HG03354 (cell line): ENCODE results near the gene ANKH.

Experiments used
- ATAC-seq: cut with Tn5 transposase; IDR thresholded peaks from one replicate; pipeline ENCODE4 v1.9.1; 2021; ENCODE audit warnings: mild to moderate bottlenecking; ENCODE audit not compliant: unreplicated experiment, poor library complexity, severe bottlenecking

Gene ANKH

DNA sequence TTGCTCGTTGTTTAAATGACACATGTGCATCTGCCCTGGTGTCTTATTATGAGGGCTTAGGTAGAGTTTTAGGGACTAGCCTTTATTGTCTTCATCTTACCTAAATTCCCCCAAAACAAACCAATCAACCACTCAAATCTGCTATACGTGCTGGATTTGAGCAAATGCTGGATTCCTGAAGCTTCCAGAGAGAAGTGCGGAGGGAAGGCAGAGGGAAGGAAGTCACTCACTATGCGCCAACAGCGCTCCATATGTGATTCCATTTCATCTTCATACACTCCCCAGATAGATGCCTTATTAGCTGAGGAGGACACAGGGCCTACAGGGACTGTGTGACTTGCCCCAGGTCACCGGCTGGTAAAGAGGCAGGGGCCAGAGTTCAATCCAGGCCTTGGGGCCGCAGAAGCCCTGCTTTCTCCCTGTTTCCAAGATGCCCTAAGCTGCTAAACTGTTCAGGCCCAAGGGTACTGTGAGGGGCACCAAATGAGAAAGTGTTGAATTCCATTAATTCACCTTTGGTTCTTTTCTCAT, 143.6 kb downstream of the ANKH start:
- ATAC-seq = no peak

GRCh38 chr5:14727428-14727865, 144.1 kb downstream of the ANKH start:
- ATAC-seq = peak; percentile 72

GRCh38 chr5:14726066-14726838, 145.3 kb downstream of the ANKH start:
- no peak for ATAC-seq

GRCh38 chr5:14724633-14725032, 146.9 kb downstream of the ANKH start:
- ATAC-seq = no peak

DNA sequence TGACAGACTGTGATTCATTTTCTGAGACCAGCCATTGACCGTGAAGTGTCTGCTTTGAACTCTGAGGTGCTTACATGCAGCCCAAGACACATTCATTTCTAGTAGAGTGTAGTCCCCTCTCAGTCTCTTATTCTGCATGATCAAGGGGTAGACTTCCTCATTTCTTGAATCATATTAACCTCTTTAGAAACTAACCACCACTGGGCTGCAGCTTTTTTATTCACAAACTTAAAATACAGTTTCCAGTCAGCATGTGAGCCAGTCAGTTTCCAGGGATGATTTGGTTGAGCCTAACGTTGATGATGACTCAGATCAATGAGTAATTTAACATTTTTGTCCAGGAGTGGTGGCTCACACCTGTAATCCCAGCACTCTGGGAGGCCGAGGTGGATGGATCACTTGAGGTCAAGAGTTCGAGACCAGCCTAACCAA, 147.9 kb downstream of the ANKH start:
- peak; percentile 39 for ATAC-seq

DNA sequence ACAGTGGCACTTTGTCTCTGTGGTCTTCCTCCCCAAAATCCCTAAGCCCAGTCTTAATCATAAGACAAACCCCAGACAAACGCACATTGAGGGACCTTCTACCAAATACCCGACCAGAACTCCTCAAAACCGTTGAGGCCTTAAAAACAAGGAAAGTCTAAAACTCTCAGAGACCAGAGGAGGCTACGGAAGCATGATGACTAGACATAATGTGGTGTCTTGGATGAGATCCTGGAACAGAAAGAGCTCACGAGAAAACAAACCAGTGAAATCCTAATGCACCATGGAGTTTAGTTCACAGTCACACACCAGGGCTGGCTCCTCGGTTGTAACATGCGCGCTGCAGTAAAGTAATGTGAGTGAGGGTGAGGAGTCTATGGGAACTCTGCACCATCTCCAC, 148.7 kb downstream of the ANKH start:
- no peak for ATAC-seq

GRCh38 chr5:14721990-14722656, 149.5 kb downstream of the ANKH start:
- no peak for ATAC-seq

DNA sequence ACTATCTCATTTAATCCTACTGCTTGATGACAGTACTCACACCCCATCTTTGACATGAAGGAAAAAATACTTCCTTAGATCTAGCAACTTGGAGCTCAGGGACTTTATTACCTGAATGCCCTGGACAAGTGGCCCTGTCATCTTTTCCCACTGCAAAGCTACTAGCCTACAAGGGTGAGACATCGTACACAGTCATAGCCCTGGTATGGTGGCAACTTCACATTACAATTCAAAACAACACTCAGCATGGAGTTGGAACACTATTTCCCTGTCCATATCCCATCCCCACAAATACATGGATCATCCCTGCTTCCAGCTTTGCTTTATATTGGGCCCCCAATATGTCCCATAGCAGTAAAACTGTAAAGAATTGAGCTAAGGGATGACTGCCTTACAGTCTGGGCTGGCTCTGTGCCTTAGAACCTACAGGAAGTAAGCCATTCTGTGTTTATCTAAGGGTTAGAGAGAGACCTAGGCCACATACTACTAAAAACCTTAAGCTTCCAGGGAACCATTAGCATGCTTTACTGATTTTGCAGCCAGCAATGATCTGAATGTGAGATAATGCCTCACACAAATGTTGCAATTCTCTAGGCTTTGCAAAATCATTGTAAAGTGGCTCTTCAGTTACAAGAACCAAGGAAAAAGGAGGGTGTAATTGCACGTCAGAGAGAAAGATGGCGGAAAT, 151.2 kb downstream of the ANKH start:
- ATAC-seq = no peak

DNA sequence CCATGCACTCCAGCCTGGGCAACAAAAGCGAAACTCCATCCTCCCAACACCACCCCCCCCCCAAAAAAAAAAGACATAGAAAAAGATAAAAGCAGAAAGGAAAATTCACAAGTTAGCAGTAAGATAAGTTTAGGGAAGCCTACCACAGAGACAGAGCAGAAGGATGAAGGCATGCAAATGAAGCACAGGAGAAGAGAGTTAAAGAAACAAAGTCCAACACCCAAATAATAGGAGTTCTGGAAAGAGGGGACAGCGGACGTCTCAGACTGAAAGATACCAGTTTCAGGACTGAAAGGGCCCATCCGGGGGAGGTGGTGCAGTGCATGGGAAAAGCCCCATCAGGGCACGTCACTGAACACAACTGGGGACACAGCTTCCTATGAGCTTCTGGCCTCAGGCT, 152.8 kb downstream of the ANKH start:
- no peak for ATAC-seq

- no peak for ATAC-seq
Observed at GRCh38 chr5:14716755-14717752, 154.5 kb downstream of the ANKH start.

DNA sequence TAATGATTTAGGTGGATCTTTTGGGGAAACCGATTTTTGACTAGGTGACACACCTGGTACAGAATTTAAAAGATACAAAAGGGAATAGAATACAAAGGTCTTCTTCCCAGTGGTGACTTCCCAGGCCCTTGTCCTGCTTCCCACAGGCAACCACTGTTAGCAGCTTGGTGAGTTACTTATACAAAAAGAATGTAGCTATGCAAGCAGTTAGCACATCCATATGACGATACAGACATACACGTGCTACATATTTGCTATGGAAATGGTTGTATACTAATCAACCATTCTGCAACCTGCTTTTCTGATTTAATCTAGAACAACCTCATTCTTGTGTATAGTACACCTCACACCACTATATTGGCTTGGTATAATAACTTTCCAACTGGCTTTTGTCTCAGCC, 156.1 kb downstream of the ANKH start:
- ATAC-seq = no peak

DNA sequence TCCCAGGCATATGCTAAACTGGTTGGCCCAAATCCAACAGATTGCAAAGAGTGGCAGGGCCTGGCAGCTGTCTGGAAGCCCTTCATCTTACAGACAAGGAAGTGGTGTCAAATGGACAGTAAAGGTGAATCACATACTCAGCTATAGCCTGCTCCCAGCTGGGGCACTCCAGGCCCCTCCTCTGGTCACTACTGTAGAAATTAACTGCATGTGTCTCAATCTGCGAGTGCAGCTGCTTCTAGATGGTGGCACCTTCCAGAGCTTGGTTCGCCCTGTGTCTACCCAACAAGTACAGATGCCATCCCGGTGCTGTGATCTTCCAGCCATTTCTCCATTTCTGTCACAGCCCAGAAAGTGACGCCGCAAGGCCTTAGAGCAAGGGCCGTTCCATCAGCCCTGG, 156.9 kb downstream of the ANKH start:
- ATAC-seq = no peak

DNA sequence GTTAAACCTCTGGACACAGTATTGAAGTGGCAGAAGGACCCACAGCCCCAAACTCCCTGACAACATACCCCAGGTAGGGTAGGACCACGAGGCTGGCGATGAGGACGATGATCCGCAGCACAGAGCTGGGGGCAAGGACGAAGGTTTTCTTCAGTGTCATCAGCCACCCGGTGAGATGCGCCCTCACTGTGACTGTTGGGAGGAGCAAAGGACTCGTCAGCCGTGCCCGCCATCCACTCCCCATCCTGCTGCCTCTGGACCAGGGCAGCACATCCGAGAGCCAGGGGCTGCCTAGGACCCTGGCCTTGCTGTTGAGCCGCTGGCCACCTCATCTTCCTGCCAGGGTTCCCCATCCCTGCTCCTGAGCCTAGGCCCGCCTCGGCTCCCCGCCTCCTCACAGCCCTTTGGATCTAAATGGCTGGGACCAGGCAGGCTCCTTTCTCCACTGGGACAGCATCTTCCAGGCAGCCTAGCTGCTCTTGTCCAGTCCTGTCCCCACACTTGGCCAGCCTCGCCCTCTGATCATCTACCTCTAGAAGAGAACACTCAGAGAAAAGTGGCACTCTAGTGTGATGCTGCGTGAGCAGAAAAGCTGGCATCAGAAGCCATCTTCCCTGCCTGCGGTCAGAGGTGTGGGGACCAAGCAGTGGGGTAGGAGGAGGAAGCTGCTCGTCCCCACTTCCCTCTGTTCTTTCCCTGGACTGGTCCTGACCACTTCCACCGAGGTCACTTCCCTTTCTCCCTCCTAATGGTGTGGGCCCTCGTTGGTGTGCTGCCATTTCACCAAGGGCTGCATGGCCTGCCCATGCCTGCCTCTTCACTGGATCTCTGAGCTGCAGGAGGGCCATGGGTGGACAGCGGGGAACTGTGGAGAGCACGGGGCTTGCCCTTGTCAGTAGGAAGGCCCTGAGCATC, 157.8 kb downstream of the ANKH start:
- ATAC-seq = no peak

- ATAC-seq = no peak
Observed at GRCh38 chr5:14712666-14713065, 158.9 kb downstream of the ANKH start.

DNA sequence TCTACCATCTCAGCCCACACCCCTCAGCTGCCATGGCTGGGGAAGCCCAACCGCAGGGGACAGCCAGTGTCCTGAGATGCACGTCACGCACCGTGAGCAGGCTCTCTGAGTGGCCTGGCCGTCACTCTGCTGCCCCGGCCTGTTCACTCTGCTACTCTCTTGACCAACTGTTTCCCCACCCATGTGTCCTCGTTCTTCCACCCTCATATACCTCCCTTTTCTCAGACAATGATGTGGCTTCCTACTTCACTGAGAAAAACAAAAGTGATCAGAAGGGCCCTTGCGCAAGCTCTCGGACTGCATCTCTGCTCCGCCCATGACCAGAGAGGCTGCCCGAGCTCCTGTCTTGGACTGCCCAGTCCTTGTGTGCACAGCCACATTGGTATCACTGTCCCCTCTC, 159.4 kb downstream of the ANKH start:
- no peak for ATAC-seq

- no peak for ATAC-seq
Observed at GRCh38 chr5:14710313-14710994, 161.1 kb downstream of the ANKH start.

- ATAC-seq = no peak
Observed at GRCh38 chr5:14708551-14708950, 163.0 kb downstream of the ANKH start.
